RWPE1 (cell line): ENCODE data around the gene TM2D3.
A peak's percentile ranks its signal among the peaks of the same experiment; 100 is the strongest.

ENCODE experiments used
- CTCF ChIA-PET: fragments of 350-600 bp; sonication (Branson Sonifier 250); formaldehyde crosslinking; extraction: SDS; loops from one replicate; lab custom pipeline; 2021; lab: Yijun Ruan, JAX
- POLR2A ChIA-PET: fragments of 400-600 bp; formaldehyde crosslinking; extraction: SDS; loops from one replicate; lab custom pipeline; 2020; ENCODE audit warnings: antibody characterized with exemption; ENCODE audit not compliant: low non-redundant PET; lab: Yijun Ruan, JAX
- DNase-seq: peaks from one replicate; pipeline ENCODE4 v3.0.0; 2012; ENCODE audit warnings: low spot score
- H3K27ac ChIP-seq: fragments of 450-650 bp; 2 replicates; pipeline ENCODE4 v1.5.1; 2017
- TF ChIP-seq, protein P1 (sequence below): fragments of 450-650 bp; conservative IDR thresholded peaks from 2 replicates; pipeline ENCODE4 v1.5.1; 2017; ENCODE audit warnings: low read depth, mild to moderate bottlenecking

Gene TM2D3

DNA sequence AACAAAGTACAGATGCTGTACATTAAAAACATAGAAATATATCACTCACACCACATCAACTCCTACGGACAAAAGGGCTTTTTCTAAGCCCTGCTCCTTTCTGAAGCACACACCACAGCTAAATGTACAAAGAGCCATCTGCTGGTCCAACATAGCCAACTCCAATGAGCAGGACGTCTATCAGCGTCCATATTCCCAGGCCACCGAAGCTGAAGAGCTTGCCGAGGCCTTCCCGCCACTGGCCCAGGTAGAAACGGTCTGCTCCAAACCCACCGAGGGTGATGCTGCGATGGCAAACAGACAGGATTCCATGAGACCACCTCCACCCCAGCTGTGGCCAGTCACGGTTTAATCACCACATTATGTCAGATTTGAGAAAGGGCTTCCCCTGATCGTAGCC lies 9.8 kb downstream of the TM2D3 start:
- no peak for DNase-seq
- ChIA-PET CTCF (interaction anchor here (0.6 to 1.9 kb wide), 4 partner anchors 44 to 342 kb away, joined by 3 to 11 read pairs (median 5); no protein-coding TSS in a partner anchor), POLR2A (no interaction called here)
- TF ChIP-seq, protein P1, sequence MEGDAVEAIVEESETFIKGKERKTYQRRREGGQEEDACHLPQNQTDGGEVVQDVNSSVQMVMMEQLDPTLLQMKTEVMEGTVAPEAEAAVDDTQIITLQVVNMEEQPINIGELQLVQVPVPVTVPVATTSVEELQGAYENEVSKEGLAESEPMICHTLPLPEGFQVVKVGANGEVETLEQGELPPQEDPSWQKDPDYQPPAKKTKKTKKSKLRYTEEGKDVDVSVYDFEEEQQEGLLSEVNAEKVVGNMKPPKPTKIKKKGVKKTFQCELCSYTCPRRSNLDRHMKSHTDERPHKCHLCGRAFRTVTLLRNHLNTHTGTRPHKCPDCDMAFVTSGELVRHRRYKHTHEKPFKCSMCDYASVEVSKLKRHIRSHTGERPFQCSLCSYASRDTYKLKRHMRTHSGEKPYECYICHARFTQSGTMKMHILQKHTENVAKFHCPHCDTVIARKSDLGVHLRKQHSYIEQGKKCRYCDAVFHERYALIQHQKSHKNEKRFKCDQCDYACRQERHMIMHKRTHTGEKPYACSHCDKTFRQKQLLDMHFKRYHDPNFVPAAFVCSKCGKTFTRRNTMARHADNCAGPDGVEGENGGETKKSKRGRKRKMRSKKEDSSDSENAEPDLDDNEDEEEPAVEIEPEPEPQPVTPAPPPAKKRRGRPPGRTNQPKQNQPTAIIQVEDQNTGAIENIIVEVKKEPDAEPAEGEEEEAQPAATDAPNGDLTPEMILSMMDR = no peak
- H3K27ac ChIP-seq = peak overlapping the region; percentile 42; the same call in 1 of the 2 replicates

DNA sequence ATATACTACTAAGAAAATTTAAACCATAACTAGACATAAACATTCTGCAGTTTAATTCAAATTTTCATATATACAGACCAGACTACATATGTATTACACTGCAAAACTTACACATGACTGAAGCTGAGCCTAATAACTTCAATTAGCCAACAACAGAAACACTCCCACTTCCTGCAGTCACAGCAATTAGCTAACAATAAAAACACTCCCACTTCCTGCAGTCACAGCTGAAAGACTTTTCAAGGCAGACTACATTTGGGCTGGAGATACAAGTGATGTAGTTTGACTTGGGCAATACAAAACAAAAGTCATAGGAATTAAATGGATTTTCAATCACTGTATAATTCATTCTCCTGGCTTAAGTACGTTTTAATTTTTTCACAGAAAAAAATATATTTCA lies 10.3 kb downstream of the TM2D3 start:
- POLR2A ChIA-PET = no interaction called here
- H3K27ac ChIP-seq = no peak overlapping the region
- CTCF ChIA-PET = interaction anchor here (0.7 to 1.9 kb wide), 11 partner anchors 8 to 353 kb away, joined by 3 to 11 read pairs (median 4); partner anchors contain the start of gene TM2D3
- TF ChIP-seq, protein P1 = no peak
- DNase-seq = no peak

DNA sequence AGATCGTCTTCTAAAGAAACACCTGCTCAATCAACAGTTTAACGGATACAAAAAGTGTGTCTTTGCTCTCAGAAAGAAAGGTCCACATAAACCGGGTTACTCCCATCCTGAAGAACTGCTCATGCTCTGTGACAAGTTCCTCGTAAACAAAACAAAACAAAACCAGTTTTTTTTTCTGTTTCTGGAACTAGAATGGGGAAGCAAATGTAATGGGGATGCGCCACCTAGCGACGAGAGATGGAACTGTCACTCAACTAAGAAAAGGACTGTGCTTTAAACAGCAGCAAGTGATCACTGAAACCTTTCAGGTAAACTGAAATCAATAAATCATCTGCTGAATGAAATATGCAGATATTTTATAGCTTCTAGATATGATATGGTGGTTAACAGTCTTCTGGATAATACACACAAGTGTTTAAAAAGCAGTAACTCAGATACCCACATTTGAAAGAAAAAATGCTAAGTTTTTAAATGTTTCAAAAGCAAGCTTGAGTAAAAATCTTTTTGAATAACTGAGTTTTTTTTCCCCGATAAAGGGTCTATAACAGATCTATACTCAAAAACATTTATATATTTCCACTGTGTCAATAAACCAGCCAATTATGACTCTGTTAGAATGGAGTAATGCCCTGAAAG lies 10.9 kb downstream of the TM2D3 start:
- ChIA-PET POLR2A (no interaction called here), CTCF (interaction anchor here (0.7 to 1.9 kb wide), 13 partner anchors 9 to 352 kb away, joined by 3 to 11 read pairs (median 4); partner anchors contain the start of gene TM2D3)
- H3K27ac ChIP-seq = no peak overlapping the region
- DNase-seq = peak; percentile 53
- TF ChIP-seq, protein P1 = peak; percentile 98

DNA sequence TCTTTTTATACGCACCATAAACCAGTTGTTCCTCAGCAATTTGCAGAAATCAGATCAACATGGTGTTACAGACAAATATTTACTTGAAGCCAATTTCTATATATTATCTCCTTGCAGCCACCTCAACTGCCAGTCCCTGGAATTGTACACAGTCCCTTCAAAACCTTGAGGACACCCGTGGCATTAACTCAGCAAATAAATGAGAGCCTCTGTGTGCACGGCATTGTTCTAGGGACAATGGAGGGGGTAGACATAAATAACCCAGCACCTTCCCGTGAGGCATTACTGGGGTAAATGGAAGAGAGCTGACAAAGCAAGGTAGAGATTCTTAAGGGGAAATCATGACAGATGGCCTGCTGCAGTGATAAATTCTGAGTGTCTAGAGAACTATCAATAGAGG lies 12.5 kb downstream of the TM2D3 start:
- ChIA-PET POLR2A (no interaction called here), CTCF (interaction anchor here (1.0 to 1.1 kb wide), 2 partner anchors 15 to 339 kb away, joined by 3 to 4 read pairs; no protein-coding TSS in a partner anchor)
- TF ChIP-seq, protein P1 = no peak
- no peak overlapping the region for H3K27ac ChIP-seq
- no peak for DNase-seq

DNA sequence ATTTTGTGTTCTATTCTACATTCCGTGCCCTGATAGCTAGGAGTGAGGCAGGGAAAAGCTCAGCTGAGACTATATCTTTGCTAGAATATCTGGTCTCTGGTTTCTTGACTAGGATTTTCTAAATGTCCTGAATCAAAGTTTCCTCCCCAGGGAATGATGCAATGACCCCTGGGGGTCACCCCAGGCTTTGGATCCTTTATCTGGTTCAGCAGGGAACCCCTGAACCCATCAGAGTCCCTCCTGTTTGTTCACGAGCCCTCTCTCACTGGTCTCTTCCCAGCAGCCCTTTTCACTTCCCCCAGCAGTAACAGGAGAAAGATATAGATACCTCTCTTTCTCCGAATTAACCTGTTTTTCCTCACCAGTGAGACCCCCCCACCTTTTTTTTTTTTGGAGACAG lies 14.3 kb downstream of the TM2D3 start:
- peak; percentile 54 for DNase-seq
- TF ChIP-seq, protein P1 = no peak
- H3K27ac ChIP-seq = peak overlapping the region; percentile 48
- ChIA-PET CTCF (no interaction called here), POLR2A (no interaction called here)

DNA sequence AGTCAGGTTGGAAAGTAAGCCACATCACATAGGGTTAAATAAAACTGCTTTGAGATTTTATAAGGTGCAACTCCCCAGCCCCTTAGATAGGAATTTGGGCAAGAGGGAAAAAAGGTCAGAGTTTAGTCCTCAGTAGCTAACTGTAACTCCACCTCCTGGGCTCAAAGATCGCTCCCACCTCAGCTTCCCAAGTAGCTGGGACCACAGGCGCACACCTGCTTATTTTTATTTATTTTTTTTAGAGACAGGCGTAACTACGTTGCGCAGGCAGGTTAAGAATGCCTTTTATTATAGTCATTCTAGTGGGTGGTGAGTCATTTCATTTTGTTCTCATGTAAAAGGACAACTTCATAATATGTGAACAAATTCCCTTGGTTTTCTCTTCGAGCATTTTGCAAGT lies 14.7 kb downstream of the TM2D3 start:
- no peak overlapping the region for H3K27ac ChIP-seq
- TF ChIP-seq, protein P1 = no peak
- POLR2A ChIA-PET = no interaction called here
- peak; percentile 75 for DNase-seq
- CTCF ChIA-PET = interaction anchor here (0.5 kb wide), 1 partner anchor 27 kb away, joined by 4 read pairs; no protein-coding TSS in a partner anchor
